GM21526 (cell line): ENCODE results near the gene FARS2.
A peak's percentile ranks its signal among the peaks of the same experiment; 100 is the strongest.

Experiments
- ATAC-seq: cut with Tn5 transposase; IDR thresholded peaks from one replicate; pipeline ENCODE4 v1.9.1; 2021; ENCODE audit warnings: moderate library complexity; ENCODE audit not compliant: unreplicated experiment, low FRiP score

Gene FARS2

DNA sequence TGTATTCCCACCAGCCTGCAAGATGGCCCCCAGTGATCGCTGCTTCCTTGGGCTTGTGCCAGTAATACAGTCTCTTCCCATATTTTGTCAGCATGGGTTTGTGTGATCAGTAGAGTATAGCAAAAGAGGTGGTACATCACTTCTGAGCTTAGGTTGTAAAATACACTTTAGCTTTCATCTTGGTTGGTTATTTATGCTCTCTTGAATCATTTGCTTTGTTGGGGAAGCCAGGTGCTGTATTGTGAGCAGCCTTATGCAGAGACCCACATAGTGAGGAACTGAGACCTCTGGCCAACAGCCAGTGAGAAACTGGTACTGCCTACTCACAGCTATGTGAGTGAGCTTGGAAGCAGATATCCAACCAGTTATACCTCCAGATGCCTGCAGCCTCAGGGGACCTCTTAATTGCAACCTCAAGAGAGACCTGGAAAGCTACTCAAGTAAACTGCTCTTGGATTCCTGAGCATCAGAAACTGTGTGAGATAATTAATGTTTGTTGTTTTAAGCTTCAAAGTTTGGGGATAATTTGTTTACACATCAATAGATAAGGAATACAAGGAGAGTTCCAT, 229.3 kb downstream of the FARS2 start:
- no peak for ATAC-seq

DNA sequence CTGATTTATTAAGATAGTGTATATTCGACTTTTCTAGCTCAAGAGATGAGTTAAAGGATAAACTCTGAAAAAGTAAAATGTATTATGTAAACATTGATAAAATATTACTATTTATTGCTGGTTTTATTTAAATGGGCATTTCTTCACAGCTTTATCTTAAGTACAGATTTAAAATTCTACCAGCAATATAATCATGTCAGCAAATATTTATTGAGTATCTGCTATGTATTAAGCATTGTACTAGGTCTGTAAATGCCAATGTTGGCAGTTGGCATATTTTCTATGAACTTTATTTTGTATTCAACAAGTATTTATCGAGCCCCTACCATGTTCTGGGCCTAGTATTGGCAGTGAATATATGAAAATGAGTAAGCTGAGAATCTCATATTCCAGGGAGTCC, 231.0 kb downstream of the FARS2 start:
- no peak for ATAC-seq

DNA sequence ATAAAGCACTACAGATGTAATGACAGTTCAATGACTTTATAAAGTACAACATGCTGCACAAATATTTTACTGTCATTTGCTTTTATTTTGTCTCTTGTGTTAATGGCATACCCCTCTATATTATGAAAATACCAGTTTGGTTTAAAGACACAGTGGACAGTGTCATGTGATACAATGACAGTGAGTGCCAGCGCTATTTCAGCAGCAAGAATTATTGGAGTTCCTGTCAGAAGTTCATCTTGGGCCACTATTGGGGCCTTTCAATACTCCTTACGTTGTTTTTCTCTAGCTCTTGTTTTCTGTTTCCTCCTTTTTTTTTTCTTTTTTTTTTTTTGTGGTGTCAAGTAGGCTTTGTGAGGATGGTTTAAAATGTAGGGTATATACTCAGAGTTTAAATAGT, 232.5 kb downstream of the FARS2 start:
- no peak for ATAC-seq

DNA sequence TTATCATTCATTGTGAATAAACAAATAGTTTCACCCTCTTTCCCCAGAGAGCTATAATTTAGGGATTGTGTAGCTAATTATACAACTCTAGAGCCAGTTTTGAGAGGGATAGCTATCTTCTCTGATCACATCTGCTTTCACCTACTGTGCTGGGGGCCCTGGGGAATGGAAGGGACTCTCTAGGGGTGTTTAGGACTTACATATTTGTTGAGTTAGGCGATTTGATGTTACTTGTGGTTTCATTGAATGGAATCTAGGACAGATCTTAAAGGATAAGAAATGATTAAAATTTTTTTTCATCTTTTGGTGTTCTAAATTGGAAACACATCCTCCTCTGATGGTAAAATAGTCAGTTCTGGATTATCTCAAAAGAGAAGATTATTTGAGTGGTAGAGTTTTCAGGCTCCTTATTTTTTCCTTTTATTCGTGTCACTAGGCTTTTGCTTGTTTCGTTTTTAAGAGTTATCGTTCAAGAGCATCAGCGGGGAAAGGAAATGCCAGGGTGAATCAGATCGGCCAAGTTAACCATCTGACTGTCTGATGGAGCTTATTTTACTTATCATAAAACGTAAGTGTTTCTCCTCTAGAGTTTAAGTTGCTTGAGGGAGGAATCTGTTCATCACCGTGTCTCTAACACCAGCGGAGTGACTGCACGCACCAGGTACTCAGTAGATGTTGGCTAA, 236.7 kb downstream of the FARS2 start:
- ATAC-seq: no peak

DNA sequence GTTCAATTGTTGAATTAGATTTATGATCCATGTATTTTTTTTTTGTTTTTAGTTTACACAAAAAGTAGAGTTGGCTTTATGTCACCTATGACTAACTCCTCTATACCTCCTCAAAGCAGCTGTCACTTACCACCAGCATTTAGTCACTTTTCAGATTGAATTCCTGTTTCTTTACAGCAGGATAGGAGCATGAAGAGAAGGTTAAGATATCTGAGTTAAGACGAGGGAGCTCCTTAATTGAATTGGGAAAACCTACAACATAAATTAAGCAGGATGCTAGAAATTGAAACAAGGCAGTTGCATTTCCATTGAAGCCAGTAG, 237.2 kb downstream of the FARS2 start:
- ATAC-seq: no peak

DNA sequence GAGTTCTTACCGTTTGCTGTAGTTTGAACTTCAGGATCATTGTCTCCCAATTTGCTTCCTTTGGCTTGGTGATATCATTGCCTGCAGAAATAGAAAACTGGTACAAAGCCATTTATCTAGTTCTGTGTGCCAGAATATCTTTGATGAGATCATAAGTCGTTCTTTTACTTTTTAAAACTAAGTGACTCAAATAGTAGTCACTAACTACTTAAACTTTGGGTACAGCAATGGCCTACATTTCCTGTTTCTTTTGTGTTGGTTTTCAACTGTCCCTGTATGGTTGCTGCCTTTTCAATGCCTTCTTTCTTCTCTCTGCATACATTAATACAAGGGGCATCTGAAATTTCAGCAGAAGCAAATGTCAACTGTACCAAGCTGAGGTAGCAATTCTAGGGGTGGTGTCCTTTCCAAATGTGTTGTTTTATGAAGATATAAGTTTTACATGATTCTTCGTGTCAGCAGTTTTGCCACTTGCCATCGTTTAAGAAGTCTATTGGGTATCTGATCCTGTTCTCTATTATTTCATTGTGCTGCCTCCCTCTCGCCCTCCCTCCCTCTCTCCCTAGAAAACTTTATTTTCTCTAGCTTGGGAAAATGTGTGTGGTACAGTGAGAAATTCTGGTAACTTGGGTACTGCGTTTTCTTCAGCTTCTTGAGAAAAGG, 238.5 kb downstream of the FARS2 start:
- ATAC-seq: no peak

DNA sequence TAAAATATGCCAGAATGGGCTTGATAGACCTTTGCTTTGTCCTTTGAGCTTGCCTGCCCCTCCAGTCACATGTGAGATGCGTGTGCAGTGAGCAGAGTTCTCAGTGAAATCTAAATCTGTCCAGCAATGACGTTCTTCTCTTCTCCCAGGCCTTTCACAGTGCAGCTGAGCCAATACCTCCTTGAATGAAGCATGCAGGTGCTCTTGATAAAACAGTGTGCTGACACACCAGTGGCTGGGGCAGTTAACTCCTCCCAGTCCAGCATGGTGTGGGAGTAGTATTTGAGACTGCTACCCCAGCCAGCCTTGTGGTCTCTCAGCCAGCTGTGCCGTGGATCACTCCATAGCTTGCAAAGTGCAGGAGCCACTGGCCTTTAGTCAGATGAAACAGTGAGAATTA, 240.5 kb downstream of the FARS2 start:
- no peak for ATAC-seq

DNA sequence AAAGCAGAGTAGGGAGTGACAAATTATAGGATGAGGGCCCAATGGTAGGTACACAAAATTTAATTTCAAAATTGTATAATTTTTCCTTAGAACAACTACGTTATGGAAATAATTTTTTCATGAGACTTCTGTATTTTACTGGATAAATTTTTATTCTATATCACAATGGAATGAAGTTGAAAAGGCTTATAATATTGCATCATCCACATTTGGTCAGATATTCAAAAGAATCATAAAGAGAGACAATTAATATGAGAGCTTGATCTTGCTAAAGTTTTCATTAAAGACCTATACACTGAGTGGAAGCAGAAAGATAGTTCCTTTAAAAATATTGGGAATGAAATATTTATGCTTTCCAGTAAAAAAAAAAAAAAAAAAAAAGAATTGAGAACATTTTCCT, 242.8 kb downstream of the FARS2 start:
- ATAC-seq: no peak

DNA sequence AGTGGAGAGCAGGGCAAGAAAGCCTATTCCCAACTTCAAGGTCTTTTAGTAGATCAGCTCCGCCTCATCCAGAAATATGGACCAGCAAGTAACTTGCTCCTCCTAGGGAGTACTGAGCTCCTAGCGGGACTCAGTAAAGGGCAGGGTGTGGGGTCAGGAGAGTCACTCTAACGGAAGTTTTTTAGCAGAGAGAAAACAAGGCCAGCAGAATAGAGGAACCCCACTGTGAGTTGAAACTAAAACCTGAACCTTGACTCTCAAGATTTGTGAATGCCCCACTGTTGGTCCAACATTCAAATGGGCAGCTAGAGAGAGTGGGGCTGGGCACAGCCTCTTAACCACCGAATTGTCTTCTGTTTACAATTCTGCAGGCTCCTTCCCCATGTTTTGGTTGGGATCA, 244.8 kb downstream of the FARS2 start:
- peak; percentile 52 for ATAC-seq

DNA sequence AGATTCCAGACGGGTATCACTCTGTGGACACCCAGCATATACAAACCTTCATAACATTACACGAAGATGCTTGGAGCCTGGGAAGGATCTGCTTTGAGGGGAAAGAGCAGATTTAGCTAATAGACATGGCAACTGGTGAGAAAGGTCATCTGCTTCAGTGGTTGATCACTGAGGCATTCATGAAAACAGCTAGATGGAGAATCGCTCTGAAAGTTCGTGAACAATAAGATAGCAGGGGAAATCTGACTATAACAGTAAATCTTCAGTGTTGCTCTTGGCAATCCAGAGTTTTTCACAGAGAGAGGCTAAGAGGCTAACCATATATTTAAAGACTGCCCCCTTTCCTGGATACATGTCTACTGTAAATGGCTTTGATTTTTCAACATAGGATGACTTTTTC, 245.3 kb downstream of the FARS2 start:
- peak; percentile 23 for ATAC-seq

DNA sequence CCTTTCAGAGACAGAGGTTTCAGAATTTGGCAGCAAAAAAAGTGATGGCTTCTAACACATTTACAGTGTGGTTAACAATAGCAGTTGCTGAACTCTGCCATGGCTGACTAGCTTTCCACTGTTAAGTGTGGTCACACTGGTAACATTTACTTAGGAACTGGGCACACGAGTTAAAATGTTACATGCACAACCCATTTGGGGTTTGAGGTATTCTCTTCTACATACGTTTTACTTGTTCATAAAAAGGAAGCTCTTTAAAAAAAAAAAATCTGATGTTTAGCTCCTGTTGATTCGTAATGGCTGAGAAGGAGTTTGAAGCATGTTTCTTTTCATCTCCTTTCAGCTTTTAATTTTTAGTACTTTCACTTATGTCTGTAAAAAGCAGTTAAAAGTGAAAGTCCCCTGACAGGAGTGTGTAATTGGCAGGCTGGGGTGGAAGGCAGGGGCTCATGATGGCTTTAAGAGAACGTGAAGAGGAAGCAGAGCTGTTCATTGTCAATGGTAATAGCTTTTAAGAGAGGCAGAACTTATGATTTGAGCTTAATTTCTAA, 245.9 kb downstream of the FARS2 start:
- peak; percentile 63 for ATAC-seq

DNA sequence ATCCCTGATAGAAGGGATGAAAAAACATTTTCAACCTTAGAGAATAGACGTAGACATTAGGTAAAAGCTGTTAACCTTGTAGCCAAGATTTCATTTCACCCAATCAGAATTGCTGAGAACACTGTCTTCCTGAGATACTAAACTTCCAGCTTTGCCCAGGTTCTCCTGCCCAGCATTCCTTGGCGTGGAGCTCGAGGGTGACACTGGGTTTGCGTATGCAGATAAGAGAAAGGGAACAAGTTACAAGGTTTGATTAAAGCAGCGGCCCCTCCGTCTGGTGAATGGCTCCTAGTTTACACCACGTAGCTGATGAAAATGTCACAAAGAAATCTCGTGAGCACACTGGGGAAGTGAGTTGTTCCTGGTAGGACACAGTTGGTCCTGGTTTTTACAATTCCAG, 247.8 kb downstream of the FARS2 start:
- no peak for ATAC-seq

DNA sequence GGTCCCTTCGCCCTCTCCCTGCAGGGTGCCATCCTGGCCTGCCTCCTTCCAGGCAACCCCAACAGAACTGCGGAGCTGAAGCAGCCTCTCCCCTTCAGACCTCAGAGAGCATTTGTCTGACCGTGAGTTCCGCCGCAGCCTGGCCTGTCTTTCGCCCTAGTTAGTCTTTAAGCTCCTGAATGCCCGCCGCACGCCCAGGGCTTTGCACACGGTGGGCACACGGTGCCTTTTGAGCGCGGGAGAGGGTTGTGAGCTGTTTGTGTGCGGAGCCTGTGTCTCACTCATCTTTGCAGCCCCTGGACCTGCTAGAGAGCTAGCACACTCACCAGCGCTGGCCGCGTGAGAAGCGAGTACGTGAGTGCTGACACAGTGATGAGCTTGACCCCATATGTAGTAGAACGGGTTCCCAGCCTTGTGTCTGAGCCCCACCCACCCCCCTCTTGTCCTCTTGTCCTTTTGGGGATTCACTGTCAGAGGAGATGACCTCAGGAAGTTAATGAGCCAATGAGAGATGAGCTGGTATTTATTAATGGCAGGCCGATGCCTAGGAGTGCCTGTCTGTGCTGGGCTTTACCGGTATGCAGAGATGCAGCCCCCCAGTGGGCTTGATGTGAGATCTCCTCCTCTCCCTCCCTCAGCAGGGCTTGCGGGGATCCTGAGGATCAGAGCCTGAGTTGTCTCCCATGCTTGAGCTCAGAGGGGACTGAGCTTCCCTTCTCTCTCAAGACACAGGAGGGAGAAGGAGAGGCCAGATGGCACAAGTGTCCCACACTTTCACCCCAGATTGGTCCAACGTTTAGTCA, 249.2 kb downstream of the FARS2 start:
- ATAC-seq: no peak

DNA sequence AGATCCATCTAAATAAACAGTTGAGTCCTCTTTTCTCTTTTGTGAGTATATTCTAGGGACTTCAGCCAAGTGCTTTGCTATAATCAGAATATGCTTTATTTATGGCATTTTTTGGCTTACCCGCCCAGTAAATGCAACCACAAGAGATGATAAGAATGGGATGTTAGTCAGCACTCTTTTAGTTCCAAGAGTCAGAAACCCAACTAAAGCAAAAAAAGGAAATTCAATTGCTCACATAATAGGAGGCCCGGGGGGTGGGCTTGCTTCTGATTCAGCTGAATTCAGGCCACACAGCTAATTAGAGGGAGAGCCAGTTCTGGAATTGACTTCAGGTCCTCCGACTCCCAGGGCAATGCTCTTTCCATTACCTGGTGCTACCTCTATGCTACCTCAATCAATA, 250.6 kb downstream of the FARS2 start:
- ATAC-seq: no peak

DNA sequence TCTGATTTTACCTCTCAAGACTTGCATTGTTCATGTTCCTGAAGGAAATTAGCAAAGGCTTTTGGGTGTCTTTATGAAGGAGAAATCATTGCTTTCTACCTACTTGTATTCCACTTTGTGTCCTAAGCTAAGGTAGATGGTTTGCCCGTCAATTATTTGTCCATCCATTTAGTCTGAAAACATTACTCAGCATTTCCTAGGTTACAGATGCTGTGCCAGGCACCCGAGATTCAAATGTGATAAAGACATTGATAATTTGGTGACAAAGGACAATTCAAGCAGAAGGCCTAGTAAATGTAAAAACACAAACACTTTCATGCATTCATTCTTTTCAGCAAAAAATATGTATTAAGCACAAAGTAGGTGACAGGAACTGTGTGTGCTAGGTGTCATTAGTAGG, 251.1 kb downstream of the FARS2 start:
- ATAC-seq: no peak

DNA sequence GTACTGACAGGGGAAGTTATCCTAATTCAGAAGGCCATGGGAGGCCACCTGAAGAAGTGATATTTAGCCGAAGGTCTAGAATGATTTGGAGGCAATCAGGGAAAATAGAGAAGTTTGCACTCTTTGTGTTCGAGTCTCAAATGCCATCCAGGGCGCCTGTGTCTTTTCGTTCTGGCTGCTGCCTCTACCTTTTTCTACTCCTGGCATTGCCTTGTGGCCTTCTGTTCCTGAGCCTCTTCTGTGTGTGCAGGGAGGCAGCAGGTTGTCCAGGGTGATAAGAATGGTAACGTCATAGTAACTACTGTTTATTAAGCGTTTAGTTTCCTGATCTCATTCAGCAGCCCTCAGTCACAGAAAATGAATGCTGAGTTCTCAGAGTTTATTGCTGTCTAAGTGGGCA, 252.1 kb downstream of the FARS2 start:
- ATAC-seq: no peak

DNA sequence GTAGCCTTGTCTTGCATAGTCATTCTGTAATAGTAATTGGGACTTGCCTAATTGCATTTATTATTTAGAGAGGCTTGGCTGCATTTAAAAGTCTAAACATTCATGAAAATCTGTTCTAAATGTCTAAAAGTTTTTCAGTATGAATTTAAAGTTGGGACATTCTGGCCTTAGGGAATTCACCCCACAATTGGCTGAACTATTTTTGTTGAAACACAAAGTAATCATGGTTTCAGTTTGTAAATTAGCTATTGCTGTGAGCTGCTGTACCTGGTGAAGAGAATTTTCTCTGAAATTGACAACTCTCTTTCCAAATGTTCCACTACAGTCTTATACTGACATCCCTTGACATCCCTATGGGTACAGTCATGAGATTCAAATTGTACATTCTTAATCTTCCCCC, 253.0 kb downstream of the FARS2 start:
- ATAC-seq: no peak

DNA sequence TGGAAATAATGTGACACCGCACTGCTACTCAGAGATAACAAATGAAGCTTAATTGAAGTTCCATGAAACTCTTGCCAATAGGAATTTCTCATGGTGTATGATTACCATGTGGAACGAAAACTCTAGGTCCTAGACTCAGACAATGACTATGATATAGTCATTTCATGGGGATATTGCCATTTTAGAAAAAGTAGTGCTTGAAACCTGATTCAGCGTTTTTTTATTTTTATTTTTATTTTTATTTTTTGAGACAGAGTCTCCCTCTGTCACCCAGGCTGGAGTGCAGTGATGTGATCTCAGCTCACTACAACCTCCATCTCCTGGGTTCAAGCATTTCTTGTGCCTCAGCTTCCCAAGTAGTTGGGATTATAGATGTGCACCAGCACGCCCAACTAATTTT, 253.9 kb downstream of the FARS2 start:
- no peak for ATAC-seq

DNA sequence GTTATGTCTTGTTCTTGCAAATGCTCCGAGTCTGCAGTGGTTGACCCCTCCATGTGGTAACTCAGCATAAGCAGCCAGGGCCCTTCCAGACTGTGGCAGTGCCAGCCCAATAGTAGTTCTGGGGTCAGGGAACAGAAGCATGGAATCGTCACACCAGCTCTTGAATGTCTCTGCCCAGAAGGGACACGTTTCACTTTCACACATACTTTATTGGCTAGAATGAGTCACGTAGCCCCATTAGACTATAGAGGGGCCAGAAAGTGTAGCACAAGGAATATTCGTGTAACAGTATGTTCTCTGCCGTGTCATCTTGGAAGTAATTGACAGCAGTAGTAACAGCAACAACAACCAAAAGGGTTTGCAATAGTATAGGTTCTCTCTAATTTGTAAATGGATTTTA, 254.7 kb downstream of the FARS2 start:
- no peak for ATAC-seq

DNA sequence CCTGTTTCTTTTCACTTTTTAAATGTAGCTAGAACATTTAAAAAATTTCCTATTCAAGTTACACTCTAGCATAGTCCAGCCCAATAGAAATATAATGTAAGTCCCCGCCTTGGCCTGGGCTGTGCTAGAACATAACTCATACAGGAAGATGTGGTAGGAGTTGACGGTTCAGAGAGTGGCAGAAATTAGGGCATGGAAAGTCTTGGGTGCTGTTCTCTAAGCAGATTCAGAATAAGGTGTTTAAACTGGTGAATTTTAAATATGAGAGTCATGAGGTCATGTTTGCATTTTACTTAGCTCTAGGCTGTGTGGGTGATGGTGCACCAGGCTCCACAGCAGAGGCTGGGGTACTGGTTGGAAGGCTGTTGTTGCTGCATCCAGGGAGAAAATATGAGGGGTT, 256.5 kb downstream of the FARS2 start:
- ATAC-seq: no peak

DNA sequence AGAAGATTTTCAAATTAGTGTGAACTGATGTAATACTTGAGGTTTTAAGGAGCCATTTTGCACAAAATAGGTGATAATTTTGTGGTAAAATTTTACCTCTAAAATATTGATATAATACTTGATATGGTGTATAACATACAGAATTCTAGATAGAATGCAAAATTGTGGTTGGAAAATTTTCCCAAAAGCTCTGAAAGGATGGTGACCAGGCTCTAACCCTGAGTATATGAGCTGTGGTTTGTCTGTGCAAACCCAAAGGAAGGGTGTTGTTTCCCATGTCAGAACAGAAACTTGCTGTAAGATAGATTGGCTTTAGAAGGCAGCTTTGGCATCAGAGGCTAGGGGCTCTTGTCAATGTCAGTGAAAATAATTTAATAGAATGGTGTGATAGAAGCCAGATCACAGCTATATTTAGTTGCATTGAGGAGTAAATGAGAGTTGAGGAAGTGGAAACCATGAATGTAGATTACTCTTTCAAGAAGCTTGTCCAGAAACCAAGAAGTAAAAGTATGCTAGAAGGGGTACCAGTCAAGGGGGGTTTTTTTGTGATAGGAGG, 257.7 kb downstream of the FARS2 start:
- ATAC-seq: no peak
